ENCODE data around the gene FBN2.

- no peak for TF ChIP-seq CTCF (conservative IDR thresholded peaks at IDR 0.05)
- no peak for TF ChIP-seq ZFX (IDR thresholded peaks at IDR 0.05)
Measured at GRCh38 chr5:128414469-128414868, 123.6 kb downstream of the FBN2 start.

All from C4-2B (cell line).